DOHH2 (cell line): ENCODE measurements around the gene RFTN2.

ENCODE experiments used
- H3F3A ChIP-seq: fragments of 200-600 bp; sonication (generic), shearing (Covaris generic); 2 replicates; pipeline ENCODE4 v1.6.0; 2016; ENCODE audit warnings: antibody characterized with exemption, mild to moderate bottlenecking; ENCODE audit not compliant: control insufficient read depth, insufficient read depth
- H3K27ac ChIP-seq: fragments of 200-600 bp; sonication (generic); 2 replicates; pipeline ENCODE4 v1.5.1; 2014; ENCODE audit warnings: low read depth, mild to moderate bottlenecking, low read length, moderate library complexity
- H3K27me3 ChIP-seq: fragments of 200-600 bp; sonication (generic); 2 replicates; pipeline ENCODE4 v1.6.1; 2014; ENCODE audit warnings: mild to moderate bottlenecking, low read length, mixed read lengths; ENCODE audit not compliant: control insufficient read depth
- H3K36me3 ChIP-seq: fragments of 200-600 bp; sonication (generic); 2 replicates; pipeline ENCODE4 v1.6.1; 2014; ENCODE audit warnings: mild to moderate bottlenecking, low read length, moderate library complexity, mixed read lengths; ENCODE audit not compliant: control insufficient read depth
- H3K4me1 ChIP-seq: fragments of 200-600 bp; sonication (generic); 2 replicates; pipeline ENCODE4 v1.6.1; 2014; ENCODE audit warnings: mild to moderate bottlenecking, low read length, mixed read lengths; ENCODE audit not compliant: control insufficient read depth
- H3K4me2 ChIP-seq: fragments of 200-600 bp; sonication (generic); 2 replicates; pipeline ENCODE4 v1.6.0; 2014; ENCODE audit warnings: mild to moderate bottlenecking, low read length, moderate library complexity
- H3K4me3 ChIP-seq: fragments of 200-600 bp; sonication (generic); 2 replicates; pipeline ENCODE4 v1.5.1; 2014; ENCODE audit warnings: mild to moderate bottlenecking, low read length, mixed read lengths
- H3K79me2 ChIP-seq: fragments of 200-600 bp; sonication (generic); 2 replicates; pipeline ENCODE4 v1.6.1; 2014; ENCODE audit warnings: mild to moderate bottlenecking, low read length, mixed read lengths; ENCODE audit not compliant: control insufficient read depth
- H3K9me2 ChIP-seq: fragments of 200-600 bp; sonication (generic); replicated peaks from 2 replicates; pipeline ENCODE4 v1.6.1; 2014; ENCODE audit warnings: mild to moderate bottlenecking, low read length, mixed read lengths; ENCODE audit not compliant: control insufficient read depth
- H3K9me3 ChIP-seq: fragments of 200-600 bp; sonication (generic); 2 replicates; pipeline ENCODE4 v1.6.1; 2014; ENCODE audit warnings: antibody characterized with exemption, low read length, mixed read lengths; ENCODE audit not compliant: control insufficient read depth, insufficient read depth
- H4K20me1 ChIP-seq: fragments of 200-600 bp; sonication (generic); 2 replicates; pipeline ENCODE4 v1.6.0; 2014; ENCODE audit warnings: low read depth, mild to moderate bottlenecking, antibody characterized with exemption, low read length, moderate library complexity; ENCODE audit not compliant: control insufficient read depth, insufficient read depth
- EZH2phosphoT487 ChIP-seq: fragments of 200-600 bp; sonication (generic); IDR thresholded peaks from 2 replicates; pipeline ENCODE4 v1.6.1; 2017; ENCODE audit warnings: borderline replicate concordance, mild to moderate bottlenecking, antibody characterized with exemption, low read length, moderate library complexity, mixed read lengths
- TF ChIP-seq, protein P1 (sequence below): fragments of 200-600 bp; sonication (generic); IDR thresholded peaks from one replicate; pipeline ENCODE4 v1.5.1; 2014; ENCODE audit warnings: antibody characterized with exemption, mild to moderate bottlenecking, low read depth, low read length; ENCODE audit not compliant: poor library complexity, severe bottlenecking

The RFTN2 gene

DNA sequence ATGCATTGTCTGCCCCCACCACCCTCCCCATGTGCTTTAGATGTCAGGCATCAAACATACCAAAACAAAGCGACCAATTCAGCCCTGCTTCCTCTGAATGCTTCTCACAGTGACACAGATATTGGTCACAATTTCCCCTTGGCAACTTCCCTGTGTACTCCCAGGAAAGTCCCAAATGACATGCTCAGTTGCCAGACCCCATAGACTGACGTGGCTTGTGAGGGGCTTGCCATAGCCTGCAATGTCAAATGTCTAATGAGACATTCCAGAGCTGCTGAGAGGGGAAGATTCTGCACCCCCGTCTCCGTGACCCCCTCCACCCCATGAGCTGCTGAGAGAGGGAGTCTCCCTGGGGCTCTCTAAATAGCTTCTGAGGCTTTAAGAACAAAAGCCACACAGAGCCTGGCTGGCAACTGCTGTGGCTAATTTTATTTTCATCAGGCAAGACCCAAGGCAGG, 47.3 kb downstream of the RFTN2 start:
- Histone ChIP-seq H3K4me3 (no peak overlapping the region), H3K4me2 (no peak overlapping the region), H3K79me2 (no peaks in the 10 kb centered on the region), H3K27ac (no peak overlapping the region), H3K9me3 (no peaks in the 10 kb centered on the region), H4K20me1 (no peaks in the 10 kb centered on the region), H3K36me3 (no peaks in the 10 kb centered on the region), H3K27me3 (no peaks in the 10 kb centered on the region), H3K4me1 (no peaks in the 10 kb centered on the region), H3F3A (no peaks in the 10 kb centered on the region), H3K9me2 (no peaks in the 10 kb centered on the region)
- no peak for TF ChIP-seq EZH2phosphoT487
- TF ChIP-seq, protein P1, sequence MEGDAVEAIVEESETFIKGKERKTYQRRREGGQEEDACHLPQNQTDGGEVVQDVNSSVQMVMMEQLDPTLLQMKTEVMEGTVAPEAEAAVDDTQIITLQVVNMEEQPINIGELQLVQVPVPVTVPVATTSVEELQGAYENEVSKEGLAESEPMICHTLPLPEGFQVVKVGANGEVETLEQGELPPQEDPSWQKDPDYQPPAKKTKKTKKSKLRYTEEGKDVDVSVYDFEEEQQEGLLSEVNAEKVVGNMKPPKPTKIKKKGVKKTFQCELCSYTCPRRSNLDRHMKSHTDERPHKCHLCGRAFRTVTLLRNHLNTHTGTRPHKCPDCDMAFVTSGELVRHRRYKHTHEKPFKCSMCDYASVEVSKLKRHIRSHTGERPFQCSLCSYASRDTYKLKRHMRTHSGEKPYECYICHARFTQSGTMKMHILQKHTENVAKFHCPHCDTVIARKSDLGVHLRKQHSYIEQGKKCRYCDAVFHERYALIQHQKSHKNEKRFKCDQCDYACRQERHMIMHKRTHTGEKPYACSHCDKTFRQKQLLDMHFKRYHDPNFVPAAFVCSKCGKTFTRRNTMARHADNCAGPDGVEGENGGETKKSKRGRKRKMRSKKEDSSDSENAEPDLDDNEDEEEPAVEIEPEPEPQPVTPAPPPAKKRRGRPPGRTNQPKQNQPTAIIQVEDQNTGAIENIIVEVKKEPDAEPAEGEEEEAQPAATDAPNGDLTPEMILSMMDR = no peak

DNA sequence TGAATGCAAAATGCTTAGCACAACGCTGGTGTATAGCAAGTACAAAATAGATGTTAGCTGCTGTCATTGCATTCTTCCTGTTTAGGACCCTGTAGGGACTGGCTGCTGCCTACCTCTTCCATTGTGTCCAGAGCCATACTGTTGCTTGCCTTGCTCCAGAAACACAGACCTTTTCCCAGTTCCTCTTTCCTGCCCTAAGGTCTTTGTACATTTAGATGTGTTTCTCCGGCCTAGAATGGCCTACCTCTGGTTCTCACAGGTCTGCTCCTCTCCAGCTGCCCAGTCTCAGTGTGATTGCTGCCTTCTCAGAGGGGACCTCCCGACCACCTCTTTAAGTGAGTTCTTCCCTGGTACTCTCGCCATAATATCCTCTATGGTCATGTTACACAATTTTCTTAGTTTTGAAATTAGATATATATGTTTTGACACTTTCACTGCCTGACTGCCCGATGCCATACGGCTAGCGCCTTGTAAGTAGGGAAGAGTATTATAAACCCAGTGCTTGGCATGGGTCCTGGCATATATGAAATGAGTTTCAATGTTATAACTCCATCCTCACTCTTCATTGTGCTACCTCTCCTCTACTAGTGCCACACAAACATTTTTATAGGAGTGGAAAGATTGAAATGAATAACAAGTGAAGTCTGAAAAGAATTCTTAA, 48.3 kb downstream of the RFTN2 start:
- no peak for TF ChIP-seq EZH2phosphoT487
- TF ChIP-seq, protein P1 = no peak
- H3K9me2 ChIP-seq = no peaks in the 10 kb centered on the region
- H3K27me3 ChIP-seq = no peaks in the 10 kb centered on the region

GRCh38 chr2:197620133-197620532, 55.3 kb downstream of the RFTN2 start:
- Histone ChIP-seq H4K20me1 (no peaks in the 10 kb centered on the region), H3K4me3 (no peak overlapping the region), H3K9me2 (no peaks in the 10 kb centered on the region), H3K9me3 (no peaks in the 10 kb centered on the region), H3K4me2 (no peak overlapping the region), H3K79me2 (no peaks in the 10 kb centered on the region), H3K36me3 (no peaks in the 10 kb centered on the region), H3K27ac (no peak overlapping the region), H3K4me1 (no peaks in the 10 kb centered on the region), H3F3A (no peaks in the 10 kb centered on the region), H3K27me3 (no peaks in the 10 kb centered on the region)
- TF ChIP-seq, protein P1 = no peak
- TF ChIP-seq EZH2phosphoT487 = no peak

More for the DNA sequence above, 48.3 kb downstream of the RFTN2 start:
- no peak overlapping the region for H3K4me2 ChIP-seq
- H3K36me3 ChIP-seq = no peaks in the 10 kb centered on the region
- no peak overlapping the region for H3K27ac ChIP-seq
- no peaks in the 10 kb centered on the region for H4K20me1 ChIP-seq
- no peak overlapping the region for H3K4me3 ChIP-seq
- no peaks in the 10 kb centered on the region for H3F3A ChIP-seq
- no peaks in the 10 kb centered on the region for H3K79me2 ChIP-seq
- no peaks in the 10 kb centered on the region for H3K9me3 ChIP-seq
- no peaks in the 10 kb centered on the region for H3K4me1 ChIP-seq
